Measurements from ENCODE around the gene FAM227A.

The FAM227A gene

DNA sequence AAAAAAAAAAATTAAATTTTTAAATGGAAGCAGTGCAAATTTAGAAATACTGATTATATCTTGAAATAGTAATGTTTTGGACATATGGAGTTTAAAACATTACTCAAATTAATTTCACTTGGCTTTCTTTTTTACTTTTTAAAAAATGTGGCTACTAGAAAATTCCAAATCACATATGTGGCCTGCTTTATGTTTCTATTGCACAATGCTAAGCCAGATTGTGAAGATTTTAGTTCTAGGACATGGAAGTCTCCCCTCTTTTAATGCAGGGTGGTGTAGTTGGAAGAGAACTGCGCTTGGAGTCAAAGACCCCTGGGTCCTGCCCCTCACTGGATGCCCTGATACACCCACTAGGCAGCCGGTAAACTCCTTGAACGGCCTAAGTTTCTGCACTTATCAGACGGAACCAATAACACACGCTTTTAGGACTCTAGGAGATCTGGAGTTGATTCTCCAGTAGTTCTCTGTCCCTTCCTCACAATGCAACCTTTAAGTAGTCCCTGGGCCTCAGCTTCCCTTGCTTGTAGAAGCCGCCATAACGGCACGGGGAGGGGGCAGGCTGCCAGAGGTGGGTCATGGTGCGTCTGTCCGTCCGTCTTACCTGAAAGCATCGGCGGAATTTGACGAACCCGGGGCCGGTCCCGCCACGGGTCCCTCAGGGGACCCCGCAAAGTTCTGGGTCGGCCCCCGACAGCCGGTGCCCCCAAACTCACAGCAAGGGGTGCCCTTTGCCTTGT lies 505 bp downstream of the FAM227A start:
- H2AK5ac ChIP-seq (ENCODE audit: low read length, severe bottlenecking), result no peak overlapping the region
- 2% methylated on average over 21 of the region's 22 CpGs for WGBS
- peak overlapping the region in 1 of 2 experiments; percentile 88 for H3K18ac ChIP-seq (ENCODE audit: low read depth in 1 of 2, low read length in 2 of 2)
- peaks cover 14% of the 10 kb centered on the region for H3K79me1 ChIP-seq (replicated peaks; ENCODE audit: low read length, poor library complexity, severe bottlenecking)
- H3K4me3 ChIP-seq (ENCODE audit: insufficient read depth in 1 of 2, low read depth in 1 of 2, low read length in 2 of 2), result peak overlapping the region; percentile 94 to 97
- no peaks in the 10 kb centered on the region for H3K27me3 ChIP-seq (ENCODE audit: control insufficient read depth in 1 of 2, insufficient read depth in 1 of 2, low read length in 2 of 2)
- H2BK12ac ChIP-seq (ENCODE audit: low read length in 2 of 2), result peak overlapping the region in 1 of 2 experiments; percentile 63
- H3K4me2 ChIP-seq (ENCODE audit: low read length, poor library complexity, severe bottlenecking), result peak overlapping the region; percentile 92
- no peak overlapping the region for H4K8ac ChIP-seq (ENCODE audit: low read length)
- H3K9me3 ChIP-seq (ENCODE audit: control insufficient read depth, low read length), result no peaks in the 10 kb centered on the region
- no peak overlapping the region for H4K91ac ChIP-seq (ENCODE audit: low read length)
- H2AFZ ChIP-seq (ENCODE audit: low read depth, low read length), result peak overlapping the region; percentile 97
- DNase-seq, result peak; percentile 49
- H2BK15ac ChIP-seq (ENCODE audit: low read depth, poor library complexity, severe bottlenecking), result no peak overlapping the region
- peak overlapping the region; percentile 100 for H3K9ac ChIP-seq (ENCODE audit: low read length)
- peaks cover 5% of the 10 kb centered on the region for H3K4me1 ChIP-seq (ENCODE audit: control insufficient read depth, insufficient read depth, low read depth, low read length)
- peak overlapping the region in 1 of 2 experiments; percentile 91 for H3K4ac ChIP-seq (ENCODE audit: low read depth in 1 of 2, low read length in 2 of 2)
- peak overlapping the region; percentile 93 for H3K27ac ChIP-seq (ENCODE audit: low read length, poor library complexity, severe bottlenecking)
- H2BK5ac ChIP-seq (ENCODE audit: low read depth, low read length, poor library complexity, severe bottlenecking), result no peak overlapping the region
- H3K23ac ChIP-seq (ENCODE audit: low read length in 2 of 2), result peak overlapping the region in 1 of 2 experiments; percentile 35
- H3K36me3 ChIP-seq (ENCODE audit: control insufficient read depth in 1 of 2, insufficient read depth in 2 of 2, low read depth in 1 of 2, low read length in 2 of 2), result peaks cover 0 to 8% of the 10 kb centered on the region in 2 experiments
- no peak overlapping the region for H2BK120ac ChIP-seq (ENCODE audit: low read depth, low read length)
- peak overlapping the region in 1 of 2 experiments; percentile 97 for H3K14ac ChIP-seq (ENCODE audit: low read length in 2 of 2)

DNA sequence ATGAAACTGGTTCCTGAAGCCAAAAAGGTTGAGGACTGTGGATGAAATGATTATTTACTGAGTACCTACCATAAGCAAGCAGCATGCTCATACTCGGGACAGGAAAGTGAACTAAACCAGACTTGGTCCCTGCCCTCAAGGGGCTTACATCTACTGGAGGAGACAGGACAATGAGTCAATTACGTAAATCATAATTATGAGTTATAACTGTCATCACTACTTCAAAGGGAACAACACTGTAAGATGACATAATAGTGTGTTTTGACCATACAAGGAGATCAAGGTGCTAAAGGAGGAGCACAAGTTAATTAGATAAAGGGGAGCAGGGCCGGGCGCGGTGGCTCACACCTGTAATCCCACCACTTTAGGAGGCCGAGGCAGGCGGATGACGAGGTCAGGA lies 2.5 kb downstream of the FAM227A start:
- Histone ChIP-seq H3K23ac (ENCODE audit: low read length in 2 of 2) (no peak overlapping the region), H3K18ac (ENCODE audit: low read depth in 1 of 2, low read length in 2 of 2) (no peak overlapping the region), H2BK12ac (ENCODE audit: low read length in 2 of 2) (no peak overlapping the region), H3K4me3 (ENCODE audit: insufficient read depth in 1 of 2, low read depth in 1 of 2, low read length in 2 of 2) (no peak overlapping the region), H3K14ac (ENCODE audit: low read length in 2 of 2) (no peak overlapping the region), H3K79me1 (replicated peaks; ENCODE audit: low read length, poor library complexity, severe bottlenecking) (peaks cover 9% of the 10 kb centered on the region), H4K8ac (ENCODE audit: low read length) (no peak overlapping the region), H3K4me1 (ENCODE audit: control insufficient read depth, insufficient read depth, low read depth, low read length) (peaks cover 5% of the 10 kb centered on the region), H3K9me3 (ENCODE audit: control insufficient read depth, low read length) (no peaks in the 10 kb centered on the region), H2AFZ (ENCODE audit: low read depth, low read length) (no peak overlapping the region), H2BK15ac (ENCODE audit: low read depth, poor library complexity, severe bottlenecking) (no peak overlapping the region), H2AK5ac (ENCODE audit: low read length, severe bottlenecking) (no peak overlapping the region), H3K27ac (ENCODE audit: low read length, poor library complexity, severe bottlenecking) (no peak overlapping the region), H2BK5ac (ENCODE audit: low read depth, low read length, poor library complexity, severe bottlenecking) (no peak overlapping the region), H3K4me2 (ENCODE audit: low read length, poor library complexity, severe bottlenecking) (no peak overlapping the region), H3K4ac (ENCODE audit: low read depth in 1 of 2, low read length in 2 of 2) (no peak overlapping the region), H2BK120ac (ENCODE audit: low read depth, low read length) (no peak overlapping the region), H4K91ac (ENCODE audit: low read length) (no peak overlapping the region), H3K27me3 (ENCODE audit: control insufficient read depth in 1 of 2, insufficient read depth in 1 of 2, low read length in 2 of 2) (no peaks in the 10 kb centered on the region), H3K9ac (ENCODE audit: low read length) (no peak overlapping the region), H3K36me3 (ENCODE audit: control insufficient read depth in 1 of 2, insufficient read depth in 2 of 2, low read depth in 1 of 2, low read length in 2 of 2) (peaks cover 0 to 7% of the 10 kb centered on the region in 2 experiments)
- no peak for DNase-seq
- over 99% methylated on average over 7 of the region's 8 CpGs for WGBS

DNA sequence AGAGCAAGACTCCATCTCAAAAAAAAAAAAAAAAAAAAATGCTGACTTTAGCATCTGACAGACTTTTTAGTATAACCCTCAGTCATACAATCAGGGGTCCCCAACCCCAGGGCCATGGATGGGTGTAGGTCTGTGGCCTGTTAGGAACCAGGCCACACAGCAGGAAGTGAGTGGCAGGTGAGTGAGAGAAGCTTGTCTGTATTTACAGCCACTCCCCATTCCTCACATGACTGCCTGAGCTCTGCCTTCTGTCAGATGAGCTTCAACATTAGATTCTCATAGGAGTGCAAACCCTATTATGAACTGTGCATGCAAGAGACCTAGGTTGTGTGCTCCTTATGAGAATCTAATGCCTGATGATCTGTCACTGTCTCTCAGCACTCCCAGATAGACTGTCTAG lies 3.3 kb downstream of the FAM227A start:
- Histone ChIP-seq H3K4me1 (ENCODE audit: control insufficient read depth, insufficient read depth, low read depth, low read length) (peaks cover 5% of the 10 kb centered on the region), H2BK15ac (ENCODE audit: low read depth, poor library complexity, severe bottlenecking) (no peak overlapping the region), H2AK5ac (ENCODE audit: low read length, severe bottlenecking) (no peak overlapping the region), H3K14ac (ENCODE audit: low read length in 2 of 2) (no peak overlapping the region), H2BK5ac (ENCODE audit: low read depth, low read length, poor library complexity, severe bottlenecking) (no peak overlapping the region), H3K27ac (ENCODE audit: low read length, poor library complexity, severe bottlenecking) (no peak overlapping the region), H3K27me3 (ENCODE audit: control insufficient read depth in 1 of 2, insufficient read depth in 1 of 2, low read length in 2 of 2) (no peaks in the 10 kb centered on the region), H3K23ac (ENCODE audit: low read length in 2 of 2) (no peak overlapping the region), H3K18ac (ENCODE audit: low read depth in 1 of 2, low read length in 2 of 2) (no peak overlapping the region), H4K91ac (ENCODE audit: low read length) (no peak overlapping the region), H3K4me3 (ENCODE audit: insufficient read depth in 1 of 2, low read depth in 1 of 2, low read length in 2 of 2) (no peak overlapping the region), H3K4me2 (ENCODE audit: low read length, poor library complexity, severe bottlenecking) (no peak overlapping the region), H2BK120ac (ENCODE audit: low read depth, low read length) (no peak overlapping the region), H2AFZ (ENCODE audit: low read depth, low read length) (no peak overlapping the region), H3K9ac (ENCODE audit: low read length) (no peak overlapping the region), H3K36me3 (ENCODE audit: control insufficient read depth in 1 of 2, insufficient read depth in 2 of 2, low read depth in 1 of 2, low read length in 2 of 2) (peaks cover 0 to 7% of the 10 kb centered on the region in 2 experiments), H2BK12ac (ENCODE audit: low read length in 2 of 2) (no peak overlapping the region), H3K9me3 (ENCODE audit: control insufficient read depth, low read length) (no peaks in the 10 kb centered on the region), H3K79me1 (replicated peaks; ENCODE audit: low read length, poor library complexity, severe bottlenecking) (peaks cover 9% of the 10 kb centered on the region), H4K8ac (ENCODE audit: low read length) (no peak overlapping the region), H3K4ac (ENCODE audit: low read depth in 1 of 2, low read length in 2 of 2) (no peak overlapping the region)
- no peak for DNase-seq

DNA sequence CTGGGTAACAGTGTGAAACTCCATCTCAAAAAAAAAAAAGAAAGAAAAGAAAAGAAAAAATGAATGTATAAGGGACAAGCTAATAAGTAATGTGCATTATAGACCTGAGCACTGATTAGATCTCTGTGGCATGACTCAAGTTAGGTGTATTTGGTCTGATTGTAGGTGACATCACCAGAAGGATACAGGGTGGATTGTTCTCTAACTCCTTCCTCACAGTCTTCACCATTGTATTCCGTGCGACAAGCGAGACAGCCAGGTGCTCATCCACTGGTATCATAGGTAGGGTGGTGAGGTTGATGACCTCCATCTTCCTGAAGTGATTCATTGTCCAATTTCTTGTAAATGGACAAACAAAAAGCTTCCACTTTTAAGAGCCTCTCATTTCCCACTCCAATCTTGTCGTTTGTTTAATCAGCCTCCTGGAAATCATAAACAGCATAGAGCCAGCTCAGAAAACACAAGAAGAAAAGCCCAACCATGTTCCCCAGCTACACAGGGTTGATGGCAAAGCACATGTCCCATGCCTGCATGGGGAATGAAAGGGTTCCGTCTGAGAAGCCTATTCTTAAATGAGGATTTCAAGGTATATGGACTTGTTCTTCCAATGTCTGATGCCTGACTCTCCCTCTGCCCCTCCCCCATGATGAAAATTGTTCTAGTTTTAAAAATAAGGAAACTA lies 6.2 kb downstream of the FAM227A start:
- no peak overlapping the region for H3K4me2 ChIP-seq (ENCODE audit: low read length, poor library complexity, severe bottlenecking)
- no peak overlapping the region for H3K4me3 ChIP-seq (ENCODE audit: insufficient read depth in 1 of 2, low read depth in 1 of 2, low read length in 2 of 2)
- H3K18ac ChIP-seq (ENCODE audit: low read depth in 1 of 2, low read length in 2 of 2), result no peak overlapping the region
- no peak overlapping the region for H3K4ac ChIP-seq (ENCODE audit: low read depth in 1 of 2, low read length in 2 of 2)
- no peaks in the 10 kb centered on the region for H3K27me3 ChIP-seq (ENCODE audit: control insufficient read depth in 1 of 2, insufficient read depth in 1 of 2, low read length in 2 of 2)
- peaks cover 1% of the 10 kb centered on the region for H3K79me1 ChIP-seq (replicated peaks; ENCODE audit: low read length, poor library complexity, severe bottlenecking)
- no peak overlapping the region for H2BK5ac ChIP-seq (ENCODE audit: low read depth, low read length, poor library complexity, severe bottlenecking)
- H3K27ac ChIP-seq (ENCODE audit: low read length, poor library complexity, severe bottlenecking), result no peak overlapping the region
- no peak overlapping the region for H2BK15ac ChIP-seq (ENCODE audit: low read depth, poor library complexity, severe bottlenecking)
- no peak overlapping the region for H2BK12ac ChIP-seq (ENCODE audit: low read length in 2 of 2)
- H3K4me1 ChIP-seq (ENCODE audit: control insufficient read depth, insufficient read depth, low read depth, low read length), result no peaks in the 10 kb centered on the region
- no peak overlapping the region for H2BK120ac ChIP-seq (ENCODE audit: low read depth, low read length)
- no peak overlapping the region for H4K8ac ChIP-seq (ENCODE audit: low read length)
- H2AK5ac ChIP-seq (ENCODE audit: low read length, severe bottlenecking), result no peak overlapping the region
- no peak overlapping the region for H3K9ac ChIP-seq (ENCODE audit: low read length)
- no peak overlapping the region for H3K23ac ChIP-seq (ENCODE audit: low read length in 2 of 2)
- no peak overlapping the region for H4K91ac ChIP-seq (ENCODE audit: low read length)
- 73% methylated on average over 4 of the region's 5 CpGs for WGBS
- peaks cover 0 to 7% of the 10 kb centered on the region in 2 experiments for H3K36me3 ChIP-seq (ENCODE audit: control insufficient read depth in 1 of 2, insufficient read depth in 2 of 2, low read depth in 1 of 2, low read length in 2 of 2)
- no peaks in the 10 kb centered on the region for H3K9me3 ChIP-seq (ENCODE audit: control insufficient read depth, low read length)
- H3K14ac ChIP-seq (ENCODE audit: low read length in 2 of 2), result no peak overlapping the region
- no peak overlapping the region for H2AFZ ChIP-seq (ENCODE audit: low read depth, low read length)
- no peak for DNase-seq
